HCT116 (cell line): ENCODE results near the gene NONO. TPM values are rescaled to one million over a fixed set of nuclear protein-coding genes. Genes with fewer than 3 reads are reported as not detected.
"Not testable (repeated sequence)": the region's sequence is repeated elsewhere in the genome, so short reads cannot be mapped to it uniquely, and the experiment has no call there.

Source experiments
- ATAC-seq: fragments of 200-7000 bp; cut with Tn5 transposase; 2 replicates; pipeline ENCODE4 v1.9.1; 2020; ENCODE audit warnings: mild to moderate bottlenecking, moderate library complexity
- BruUV-seq: library from RNA; stranded (reverse); fragments of 400-500 nt; replicated peaks from 2 replicates; lab custom pipeline; 2021; lab: Mats Ljungman, UMichigan
- CTCF ChIA-PET: fragments of 300-600 bp; sonication (Branson Sonifier 250); formaldehyde crosslinking; loops from one replicate; lab custom pipeline; 2021; ENCODE audit warnings: antibody characterized with exemption; lab: Charles Lee
- POLR2A ChIA-PET: fragments of 300-600, 350-600 bp; sonication (Branson Sonifier 250); formaldehyde crosslinking; loops from one replicate; lab custom pipeline; 2021; ENCODE audit warnings: antibody characterized with exemption; lab: Charles Lee
- RAD21 ChIA-PET, 2 experiments: fragments of 300-600 bp; sonication (Branson Sonifier 250); formaldehyde crosslinking; loops; one replicate each; lab custom pipeline; 2023; ENCODE audit warnings: low total read pairs in 2 of 2; ENCODE audit not compliant: uncharacterized antibody in 2 of 2, unreplicated experiment in 2 of 2, low non-redundant PET in 1 of 2; lab: Charles Lee
- DNase-seq: peaks from one replicate; pipeline ENCODE4 v3.0.0-alpha.2; 2010; ENCODE audit warnings: low read depth, low spot score
- H2AFZ ChIP-seq: fragments of 200-600 bp; shearing (Covaris generic), sonication (generic); 2 replicates; pipeline ENCODE4 v1.6.1; 2017; ENCODE audit warnings: low read depth, mixed run types, mixed read lengths, antibody characterized with exemption, low read length; ENCODE audit not compliant: poor library complexity, severe bottlenecking
- H3K27ac ChIP-seq: 2 replicates; pipeline ENCODE4 v1.5.1; 2012; ENCODE audit warnings: low read depth, low read length
- H3K27me3 ChIP-seq: fragments of 200-600 bp; sonication (generic); 2 replicates; pipeline ENCODE4 v1.6.1; 2016; ENCODE audit warnings: mixed run types, low read length, mixed read lengths; ENCODE audit not compliant: insufficient read depth
- H3K36me3 ChIP-seq, 2 experiments: fragments of 200-500 bp in 1 of 2; fragments of 200-600 bp in 1 of 2; sonication (Bioruptor generic) in 1 of 2; sonication (generic) in 1 of 2; 2 replicates each; pipeline versions ENCODE4 v1.5.1 to v1.6.1; 2014 to 2016; ENCODE audit warnings: low read length in 2 of 2, inconsistent platforms in 1 of 2, mixed read lengths in 1 of 2, mixed run types in 1 of 2; ENCODE audit not compliant: insufficient read depth in 2 of 2, control insufficient read depth in 1 of 2
- H3K4me1 ChIP-seq, 2 experiments: fragments of 200-600 bp in 1 of 2; sonication (generic) in 1 of 2; 2 replicates each; pipeline versions ENCODE4 v1.5.1 to v1.6.1; 2012 to 2017; ENCODE audit warnings: low read length in 2 of 2, inconsistent platforms in 1 of 2, mild to moderate bottlenecking in 1 of 2, mixed read lengths in 1 of 2, mixed run types in 1 of 2, moderate library complexity in 1 of 2; ENCODE audit not compliant: insufficient read depth in 2 of 2, control insufficient read depth in 1 of 2
- H3K4me2 ChIP-seq: fragments of 200-600 bp; sonication (generic); 2 replicates; pipeline ENCODE4 v1.6.1; 2017; ENCODE audit warnings: mixed run types, low read length, mixed read lengths
- H3K4me3 ChIP-seq, 2 experiments: fragments of 200-600 bp in 1 of 2; sonication (generic) in 1 of 2; replicated peaks in 1 of 2; 2 replicates each; pipeline ENCODE4 v1.5.1; 2011 to 2016; ENCODE audit warnings: low read length in 2 of 2, control low read depth in 1 of 2, low read depth in 1 of 2, mild to moderate bottlenecking in 1 of 2, mixed read lengths in 1 of 2, mixed run types in 1 of 2
- H3K79me2 ChIP-seq: fragments of 200-600 bp; sonication (generic); 2 replicates; pipeline ENCODE4 v1.6.1; 2017; ENCODE audit warnings: mild to moderate bottlenecking, mixed run types, low read length, moderate library complexity, mixed read lengths; ENCODE audit not compliant: insufficient read depth
- H3K9ac ChIP-seq: fragments of 200-600 bp; sonication (generic); 2 replicates; pipeline ENCODE4 v1.6.1; 2016; ENCODE audit warnings: low read length, mixed read lengths
- H3K9me2 ChIP-seq: fragments of 200-600 bp; sonication (generic), shearing (Covaris generic); 2 replicates; pipeline ENCODE4 v1.6.1; 2017; ENCODE audit warnings: mixed run types, mild to moderate bottlenecking, moderate library complexity; ENCODE audit not compliant: insufficient read depth
- H3K9me3 ChIP-seq, 2 experiments: fragments of 200-500 bp in 1 of 2; fragments of 200-600 bp in 1 of 2; sonication (Bioruptor generic) in 1 of 2; sonication (generic) in 1 of 2; 2 replicates each; pipeline ENCODE4 v1.6.1; 2014 to 2017; ENCODE audit warnings: low read length in 2 of 2, mixed read lengths in 2 of 2, inconsistent platforms in 1 of 2, low read depth in 1 of 2, mild to moderate bottlenecking in 1 of 2, mixed run types in 1 of 2, moderate library complexity in 1 of 2; ENCODE audit not compliant: control insufficient read depth in 1 of 2, insufficient read depth in 1 of 2
- H4K20me1 ChIP-seq: fragments of 200-600 bp; sonication (generic), shearing (Covaris generic); 2 replicates; pipeline ENCODE4 v1.6.1; 2017; ENCODE audit warnings: mixed run types, mild to moderate bottlenecking, moderate library complexity; ENCODE audit not compliant: insufficient read depth
- ATF3 ChIP-seq: IDR thresholded peaks from 2 replicates; pipeline ENCODE4 v1.6.1; 2012
- CBX3 ChIP-seq: IDR thresholded peaks from 2 replicates; pipeline ENCODE4 v1.6.1; 2012; ENCODE audit warnings: low read depth
- CEBPB ChIP-seq: IDR thresholded peaks from 2 replicates; pipeline ENCODE4 v1.6.1; 2012; ENCODE audit warnings: low read depth
- EGR1 ChIP-seq: IDR thresholded peaks from 2 replicates; pipeline ENCODE4 v1.6.1; 2012; ENCODE audit warnings: low read depth
- ELF1 ChIP-seq: IDR thresholded peaks from 2 replicates; pipeline ENCODE4 v1.6.1; 2012; ENCODE audit warnings: low read depth, borderline replicate concordance
- EZH2phosphoT487 ChIP-seq: fragments of 200-600 bp; IDR thresholded peaks from 2 replicates; pipeline ENCODE4 v1.6.1; 2018; ENCODE audit warnings: antibody characterized with exemption, borderline replicate concordance
- FOSL1 ChIP-seq: IDR thresholded peaks from 2 replicates; pipeline ENCODE4 v1.6.1; 2012; ENCODE audit warnings: low read depth
- POLR2A ChIP-seq: IDR thresholded peaks from 2 replicates; pipeline ENCODE4 v1.7.0; 2011; ENCODE audit warnings: borderline replicate concordance; ENCODE audit not compliant: insufficient read depth, insufficient read length; ENCODE audit errors: extremely low read depth
- REST ChIP-seq: IDR thresholded peaks from 2 replicates; pipeline ENCODE4 v1.6.1; 2012; ENCODE audit warnings: low read depth
- SIN3A ChIP-seq: IDR thresholded peaks from 2 replicates; pipeline ENCODE4 v1.6.1; 2012; ENCODE audit warnings: low read depth
- SP1 ChIP-seq: IDR thresholded peaks from 2 replicates; pipeline ENCODE4 v1.6.1; 2012; ENCODE audit warnings: low read depth
- SRF ChIP-seq: IDR thresholded peaks from 2 replicates; pipeline ENCODE4 v1.6.1; 2012; ENCODE audit warnings: low read depth
- TCF7L2 ChIP-seq: IDR thresholded peaks from 2 replicates; pipeline ENCODE4 v1.7.0; 2011; ENCODE audit warnings: borderline replicate concordance, inconsistent platforms; ENCODE audit not compliant: insufficient read depth, insufficient read length; ENCODE audit errors: extremely low read depth
- YY1 ChIP-seq: IDR thresholded peaks from 2 replicates; pipeline ENCODE4 v1.6.1; 2011; ENCODE audit warnings: low read length, low read depth, moderate library complexity, mild to moderate bottlenecking; ENCODE audit not compliant: insufficient replicate concordance; ENCODE audit errors: extremely low read depth
- ZBTB33 ChIP-seq: IDR thresholded peaks from 2 replicates; pipeline ENCODE4 v1.6.1; 2011; ENCODE audit warnings: mild to moderate bottlenecking, low read length, moderate library complexity; ENCODE audit not compliant: insufficient replicate concordance; ENCODE audit errors: extremely low read depth
- ZFX ChIP-seq: fragments of 450-650 bp; IDR thresholded peaks from 2 replicates; pipeline ENCODE4 v1.6.1; 2017
- ZNF274 ChIP-seq: fragments of 200-500 bp; sonication (Bioruptor generic); IDR thresholded peaks from 2 replicates; pipeline ENCODE4 v1.6.1; 2014; ENCODE audit warnings: mild to moderate bottlenecking, low read depth, low read length, inconsistent platforms
- intact Hi-C: fragments of 100-400 bp; cut with micrococcal nuclease; formaldehyde crosslinking; loops from 2 replicates; pipeline ENCODE4 v1.10.0; 2022
- total RNA-seq: library from RNA; stranded (reverse); gene quantifications from one replicate; pipeline ENCODE4 v1.2.1, GENCODE V29; 2021; ENCODE audit not compliant: unreplicated experiment

NONO gene
- total RNA-seq, 1 experiment from 2014 or later = 523 TPM

GRCh38 chrX:71315917-71316316 is 32.5 kb downstream of the NONO start:
- TF ChIP-seq ATF3 (no peak), ZFX (no peak), FOSL1 (no peak), ZBTB33 (no peak), ZNF274 (no peak), REST (no peak), SIN3A (no peak), EZH2phosphoT487 (no peak), YY1 (no peak), CEBPB (no peak), TCF7L2 (no peak), SRF (no peak), EGR1 (no peak), CBX3 (no peak), SP1 (no peak), POLR2A (no peak), ELF1 (no peak)
- Histone ChIP-seq H3K36me3 (no peaks in the 10 kb centered on the region), H3K9me2 (no peaks in the 10 kb centered on the region), H2AFZ (no peak overlapping the region), H3K27me3 (no peaks in the 10 kb centered on the region), H4K20me1 (no peaks in the 10 kb centered on the region), H3K4me2 (no peak overlapping the region), H3K79me2 (no peaks in the 10 kb centered on the region), H3K4me1 (no peaks in the 10 kb centered on the region), H3K9me3 (no peaks in the 10 kb centered on the region), H3K4me3 (no peak overlapping the region), H3K9ac (no peak overlapping the region), H3K27ac (no peak overlapping the region)
- ChIA-PET RAD21 (no interaction called here), CTCF (no interaction called here), POLR2A (no interaction called here)
- no peak for DNase-seq
- no peak for ATAC-seq
- intact Hi-C loops = no loop called here
- no TSS peak for BruUV-seq

- H3K4me2 ChIP-seq, H4K20me1 ChIP-seq, H3K27ac ChIP-seq, RAD21 ChIA-PET, H3K9me2 ChIP-seq, intact Hi-C loops, DNase-seq, H3K9ac ChIP-seq, ATAC-seq, H2AFZ ChIP-seq, H3K36me3 ChIP-seq, BruUV-seq, H3K9me3 ChIP-seq, H3K79me2 ChIP-seq, POLR2A ChIA-PET, H3K27me3 ChIP-seq, H3K4me3 ChIP-seq, H3K4me1 ChIP-seq, CTCF ChIA-PET: not testable (repeated sequence)
These were observed 33.5 kb downstream of the NONO start for GRCh38 chrX:71316959-71317358.
